ACC112 (cell line): ENCODE data around the gene OTOGL.

ENCODE experiments used
- H2AFZ ChIP-seq: fragments of 200-600 bp; sonication (generic); one replicate; pipeline ENCODE4 v1.6.0; 2017; ENCODE audit warnings: antibody characterized with exemption, low read length; ENCODE audit not compliant: unreplicated experiment
- H3K27ac ChIP-seq: fragments of 200-600 bp; sonication (generic); 2 replicates; pipeline ENCODE4 v1.5.1; 2014; ENCODE audit warnings: low read depth, mild to moderate bottlenecking, antibody characterized with exemption, low read length, moderate library complexity
- H3K27me3 ChIP-seq: fragments of 200-600 bp; sonication (generic); 2 replicates; pipeline ENCODE4 v1.6.1; 2014; ENCODE audit warnings: mild to moderate bottlenecking, antibody characterized with exemption, low read length, moderate library complexity, mixed read lengths; ENCODE audit not compliant: insufficient read depth
- H3K36me3 ChIP-seq: fragments of 200-600 bp; sonication (generic); 2 replicates; pipeline ENCODE4 v1.6.1; 2016; ENCODE audit warnings: mild to moderate bottlenecking, antibody characterized with exemption, low read length, moderate library complexity, mixed read lengths; ENCODE audit not compliant: insufficient read depth
- H3K4me1 ChIP-seq: fragments of 200-600 bp; sonication (generic); one replicate; pipeline ENCODE4 v1.6.1; 2016; ENCODE audit warnings: low read length, mixed read lengths; ENCODE audit not compliant: insufficient read depth, unreplicated experiment, control insufficient read depth
- H3K4me3 ChIP-seq: fragments of 200-600 bp; sonication (generic); 2 replicates; pipeline ENCODE4 v1.5.1; 2014; ENCODE audit warnings: mild to moderate bottlenecking, low read depth, low read length
- H3K79me2 ChIP-seq: fragments of 200-600 bp; sonication (generic); one replicate; pipeline ENCODE4 v1.6.0; 2016; ENCODE audit warnings: low read length; ENCODE audit not compliant: control insufficient read depth, unreplicated experiment, insufficient read depth

Gene OTOGL, protein sequence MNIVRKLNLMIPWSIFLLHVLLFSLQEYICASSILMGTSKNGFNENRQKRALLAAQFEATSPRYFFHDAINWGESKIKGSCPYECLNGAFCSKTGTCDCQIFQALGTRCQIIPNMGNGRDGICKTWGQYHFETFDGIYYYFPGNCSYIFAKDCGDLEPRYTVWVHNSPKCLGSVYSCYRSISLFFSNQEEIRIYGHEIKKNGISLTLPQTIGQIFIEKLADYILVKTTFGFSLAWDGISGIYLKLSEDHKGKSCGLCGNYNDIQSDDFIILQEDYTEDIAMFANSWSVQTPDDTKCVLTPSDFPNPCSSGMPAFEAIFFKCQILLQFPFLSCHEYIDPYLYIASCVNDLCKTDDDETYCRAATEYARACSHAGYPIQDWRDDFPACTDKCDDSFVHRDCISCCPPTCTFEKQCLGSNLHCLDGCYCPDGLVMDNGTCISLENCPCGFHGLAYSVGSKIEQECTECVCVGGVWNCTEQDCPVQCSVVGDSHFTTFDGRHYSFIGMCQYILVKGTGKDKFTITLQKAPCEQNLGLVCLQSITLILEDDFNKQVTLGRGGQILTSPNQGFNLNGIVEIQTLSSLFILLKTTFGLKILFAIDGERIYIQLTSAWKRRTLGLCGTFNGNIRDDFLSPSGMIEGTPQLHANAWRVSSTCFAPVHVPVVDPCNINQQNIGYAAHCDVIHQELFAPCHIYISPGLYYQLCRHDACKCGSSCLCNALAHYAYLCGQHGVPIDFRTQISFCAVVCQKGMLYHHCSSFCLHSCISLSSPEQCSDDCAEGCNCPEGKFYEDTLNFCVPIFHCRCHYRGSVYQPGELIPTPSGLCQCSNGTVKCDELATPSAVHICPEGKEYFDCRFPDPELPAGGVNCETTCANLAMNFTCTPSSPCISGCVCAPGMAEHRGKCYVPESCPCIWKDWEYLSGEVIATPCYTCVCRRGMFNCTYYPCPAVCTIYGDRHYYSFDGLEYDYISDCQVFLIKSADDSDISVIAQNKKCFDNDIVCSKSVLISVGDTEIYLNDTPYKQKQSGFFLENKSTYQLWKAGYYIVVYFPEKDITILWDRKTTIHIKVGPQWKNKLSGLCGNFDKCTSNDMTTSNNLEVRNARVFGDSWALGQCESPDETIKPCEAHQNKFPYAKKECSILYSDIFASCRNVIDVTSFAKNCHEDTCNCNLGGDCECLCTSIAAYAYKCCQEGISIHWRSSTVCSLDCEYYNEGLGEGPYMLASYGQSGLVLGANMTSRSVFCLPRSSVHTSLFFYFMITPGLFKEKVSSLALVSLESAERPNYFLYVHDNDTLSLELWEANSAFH (N-terminal part only)

GRCh38 chr12:80099259-80099658, at the start of gene OTOGL:
TSS of gene OTOGL (plus strand) at chr12:80099537. CDS start at chr12:80209432, 109,895 bp downstream.
- Histone ChIP-seq H3K27me3 (no peaks in the 10 kb centered on the region), H2AFZ (no peak within 1 kb of the TSS), H3K27ac (no peak within 1 kb of the TSS), H3K79me2 (no peaks in the 10 kb centered on the region), H3K4me1 (peaks cover 8% of the 10 kb centered on the region), H3K36me3 (no peaks in the 10 kb centered on the region), H3K4me3 (no peak within 1 kb of the TSS)

GRCh38 chr12:80050236-80050635, 49.1 kb upstream of the OTOGL start:
- Histone ChIP-seq H2AFZ (no peak overlapping the region), H3K27me3 (no peaks in the 10 kb centered on the region), H3K4me1 (peaks cover 20% of the 10 kb centered on the region)

DNA sequence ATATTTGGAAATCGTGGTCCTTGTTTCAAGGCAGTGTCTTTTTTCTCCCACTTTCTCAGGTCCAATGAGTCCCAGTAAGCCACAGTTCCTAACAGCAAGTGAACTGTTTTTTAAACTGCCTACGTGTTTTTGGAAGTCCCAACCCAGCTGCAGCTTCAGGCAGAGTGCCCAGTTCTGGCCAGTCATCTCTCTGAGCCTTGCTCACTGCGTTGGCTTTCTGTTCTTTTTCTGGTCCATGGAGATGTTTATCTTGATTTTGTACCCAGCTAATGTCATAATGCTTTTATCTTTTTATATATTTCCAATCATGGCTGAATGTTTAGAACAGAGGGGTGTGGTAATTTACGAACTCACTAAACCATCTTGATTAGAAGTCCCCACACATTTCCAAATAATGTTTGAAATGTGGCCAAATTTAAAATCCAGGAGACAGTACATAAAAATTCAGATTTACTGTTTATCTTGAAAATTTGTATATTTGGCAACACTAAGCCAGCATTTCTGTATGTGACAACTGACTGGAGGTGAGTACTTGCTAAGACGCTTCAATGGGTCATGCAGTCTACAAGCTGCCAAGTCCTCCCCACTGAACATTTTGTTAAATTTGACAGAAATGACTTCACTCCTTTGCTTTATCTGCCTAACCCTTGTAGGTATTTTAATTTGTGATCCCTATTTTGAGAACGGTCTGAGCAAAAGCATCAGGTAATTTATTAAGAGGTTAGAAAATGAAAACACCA, 46.1 kb upstream of the OTOGL start:
- H3K27ac ChIP-seq, result peak overlapping the region; percentile 25
- H2AFZ ChIP-seq, result peak overlapping the region; percentile 55
- H3K27me3 ChIP-seq, result no peaks in the 10 kb centered on the region
- no peaks in the 10 kb centered on the region for H3K79me2 ChIP-seq
- peak overlapping the region; percentile 38 for H3K4me3 ChIP-seq
- peaks cover 11% of the 10 kb centered on the region for H3K4me1 ChIP-seq
- no peaks in the 10 kb centered on the region for H3K36me3 ChIP-seq

More at GRCh38 chr12:80050236-80050635, 49.1 kb upstream of the OTOGL start:
- H3K4me3 ChIP-seq, result no peak overlapping the region
- H3K27ac ChIP-seq, result no peak overlapping the region
- no peaks in the 10 kb centered on the region for H3K79me2 ChIP-seq
- H3K36me3 ChIP-seq, result no peaks in the 10 kb centered on the region

DNA sequence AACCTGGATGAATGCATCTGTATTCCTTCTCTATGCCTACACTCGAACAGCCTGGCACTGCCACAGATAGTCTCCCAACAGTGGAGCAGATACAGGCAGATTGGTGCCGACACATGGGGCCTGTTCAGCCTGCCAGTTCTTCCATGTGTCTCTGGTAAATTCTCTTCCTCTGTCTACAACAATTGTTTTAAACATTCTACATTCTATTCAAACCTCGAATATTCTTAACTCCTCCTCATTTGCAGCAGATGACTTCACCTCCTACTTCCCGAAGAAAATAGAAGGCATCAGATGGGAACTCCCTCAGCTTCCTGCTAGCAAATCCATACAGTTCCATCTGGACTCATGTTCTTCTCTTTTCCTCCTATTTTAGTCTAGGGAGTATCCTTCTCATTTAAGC, 43.1 kb upstream of the OTOGL start:
- Histone ChIP-seq H3K36me3 (no peaks in the 10 kb centered on the region), H2AFZ (no peak overlapping the region), H3K79me2 (no peaks in the 10 kb centered on the region), H3K4me1 (peaks cover 11% of the 10 kb centered on the region), H3K27ac (no peak overlapping the region), H3K27me3 (no peaks in the 10 kb centered on the region), H3K4me3 (no peak overlapping the region)

GRCh38 chr12:80056845-80057244, 42.5 kb upstream of the OTOGL start:
- Histone ChIP-seq H3K27ac (no peak overlapping the region), H3K4me3 (no peak overlapping the region), H3K79me2 (no peaks in the 10 kb centered on the region), H3K36me3 (no peaks in the 10 kb centered on the region), H3K4me1 (peaks cover 11% of the 10 kb centered on the region), H2AFZ (no peak overlapping the region), H3K27me3 (no peaks in the 10 kb centered on the region)

GRCh38 chr12:80058586-80058985, 40.8 kb upstream of the OTOGL start:
- H3K27me3 ChIP-seq, result no peaks in the 10 kb centered on the region
- no peak overlapping the region for H2AFZ ChIP-seq
- H3K27ac ChIP-seq, result no peak overlapping the region
- no peak overlapping the region for H3K4me3 ChIP-seq
- no peaks in the 10 kb centered on the region for H3K79me2 ChIP-seq
- H3K36me3 ChIP-seq, result no peaks in the 10 kb centered on the region
- peaks cover 1% of the 10 kb centered on the region for H3K4me1 ChIP-seq

- Histone ChIP-seq H3K4me1 (no peaks in the 10 kb centered on the region), H3K27me3 (no peaks in the 10 kb centered on the region), H3K36me3 (no peaks in the 10 kb centered on the region), H3K27ac (no peak overlapping the region), H3K79me2 (no peaks in the 10 kb centered on the region), H3K4me3 (no peak overlapping the region), H2AFZ (no peak overlapping the region)
Measured at GRCh38 chr12:80059102-80059501, 40.2 kb upstream of the OTOGL start.

- H3K79me2 ChIP-seq, result no peaks in the 10 kb centered on the region
Measured at GRCh38 chr12:80059875-80060274, 39.5 kb upstream of the OTOGL start.

GRCh38 chr12:80064269-80064668, 35.1 kb upstream of the OTOGL start:
- no peaks in the 10 kb centered on the region for H3K79me2 ChIP-seq
- no peaks in the 10 kb centered on the region for H3K4me1 ChIP-seq
- H3K36me3 ChIP-seq, result no peaks in the 10 kb centered on the region
- H2AFZ ChIP-seq, result no peak overlapping the region
- no peaks in the 10 kb centered on the region for H3K27me3 ChIP-seq
- no peak overlapping the region for H3K4me3 ChIP-seq
- H3K27ac ChIP-seq, result no peak overlapping the region

More at GRCh38 chr12:80059875-80060274, 39.5 kb upstream of the OTOGL start:
- Histone ChIP-seq H3K36me3 (no peaks in the 10 kb centered on the region), H2AFZ (no peak overlapping the region), H3K27ac (no peak overlapping the region), H3K27me3 (no peaks in the 10 kb centered on the region), H3K4me3 (no peak overlapping the region), H3K4me1 (no peaks in the 10 kb centered on the region)

DNA sequence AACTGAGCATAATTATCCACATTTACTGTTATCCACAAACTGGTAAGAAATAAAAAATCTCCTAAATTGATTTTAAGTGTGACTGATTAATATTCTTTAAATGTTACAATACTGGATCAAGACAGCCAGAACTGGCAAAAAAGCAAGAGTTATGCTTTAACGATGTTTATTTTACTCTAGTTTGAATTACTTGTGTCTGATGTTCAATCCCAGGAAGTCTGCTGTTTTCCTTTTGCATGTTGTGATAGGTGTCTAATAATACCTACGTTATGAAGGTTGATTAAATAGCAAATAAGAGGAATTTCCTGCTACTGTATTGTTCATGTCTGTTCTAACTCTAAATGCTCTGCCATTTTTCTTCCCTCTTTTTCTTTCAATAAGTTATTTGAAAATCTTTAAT, 34.4 kb upstream of the OTOGL start:
- H3K27ac ChIP-seq, result no peak overlapping the region
- no peaks in the 10 kb centered on the region for H3K79me2 ChIP-seq
- no peaks in the 10 kb centered on the region for H3K36me3 ChIP-seq
- no peaks in the 10 kb centered on the region for H3K27me3 ChIP-seq
- H3K4me1 ChIP-seq, result no peaks in the 10 kb centered on the region
- H3K4me3 ChIP-seq, result no peak overlapping the region
- no peak overlapping the region for H2AFZ ChIP-seq
